SK-N-SH treated with all-trans-retinoic acid at 6 μM for 48 hours (cell line): Measurements from ENCODE around the gene CFAP20DC.

Experiments used
- ARNTL ChIP-seq: fragments of 450-650 bp; formaldehyde crosslinking; IDR thresholded peaks from 2 replicates; pipeline ENCODE4 v1.5.0; 2020; ENCODE audit warnings: low read depth, mild to moderate bottlenecking, moderate library complexity, borderline replicate concordance
- BACH2 ChIP-seq: fragments of 250-450 bp; sonication (Bioruptor Pico); IDR thresholded peaks from 2 replicates; pipeline ENCODE4 v1.9.0; 2021; ENCODE audit warnings: mild to moderate bottlenecking, borderline replicate concordance
- CSRNP3 ChIP-seq: fragments of 250-450 bp; sonication (Bioruptor Pico); IDR thresholded peaks from 2 replicates; pipeline ENCODE4 v1.5.1; 2021; ENCODE audit warnings: mild to moderate bottlenecking, moderate library complexity
- ISL1 ChIP-seq: fragments of 250-450 bp; sonication (Bioruptor Pico); IDR thresholded peaks from 2 replicates; pipeline ENCODE4 v2.1.2; 2022; ENCODE audit warnings: mild to moderate bottlenecking, moderate library complexity
- OSR1 ChIP-seq: fragments of 250-450 bp; sonication (Bioruptor Pico); IDR thresholded peaks from 2 replicates; pipeline ENCODE4 v1.8.0; 2022; ENCODE audit warnings: moderate library complexity, mild to moderate bottlenecking, inconsistent platforms
- PATZ1 ChIP-seq: fragments of 250-450 bp; sonication (Bioruptor Pico); IDR thresholded peaks from 2 replicates; pipeline ENCODE4 v1.8.0; 2020; ENCODE audit warnings: mild to moderate bottlenecking, moderate library complexity, borderline replicate concordance
- POU6F1 ChIP-seq: fragments of 250-450 bp; sonication (Bioruptor Pico); IDR thresholded peaks from 2 replicates; pipeline ENCODE4 v1.8.0; 2021; ENCODE audit warnings: low read depth, mild to moderate bottlenecking, moderate library complexity, borderline replicate concordance
- PPARA ChIP-seq: fragments of 250-450 bp; sonication (Bioruptor Pico); IDR thresholded peaks from 2 replicates; pipeline ENCODE4 v1.5.0; 2020; ENCODE audit warnings: mild to moderate bottlenecking, borderline replicate concordance
- RARB ChIP-seq: fragments of 250-450 bp; sonication (Bioruptor Pico); IDR thresholded peaks from 2 replicates; pipeline ENCODE4 v1.8.0; 2021; ENCODE audit warnings: mild to moderate bottlenecking, moderate library complexity
- SNAI2 ChIP-seq: fragments of 250-450 bp; sonication (Bioruptor Pico); IDR thresholded peaks from 2 replicates; pipeline ENCODE4 v1.5.0; 2020; ENCODE audit warnings: mild to moderate bottlenecking, moderate library complexity
- ZFP30 ChIP-seq: fragments of 450-650 bp; formaldehyde crosslinking; IDR thresholded peaks from 2 replicates; pipeline ENCODE4 v1.5.0; 2022; ENCODE audit warnings: mild to moderate bottlenecking, moderate library complexity
- ZNF70 ChIP-seq: fragments of 450-650 bp; formaldehyde crosslinking; IDR thresholded peaks from 2 replicates; pipeline ENCODE4 v1.5.0; 2020; ENCODE audit warnings: mild to moderate bottlenecking, moderate library complexity

GRCh38 chr3:59069838-59070237 lies 20.0 kb upstream of the CFAP20DC start:
- TF ChIP-seq PATZ1 (CRISPR knock-in tag): no peak
- no peak for TF ChIP-seq ZNF70
- no peak for TF ChIP-seq SNAI2 (CRISPR knock-in tag)
- TF ChIP-seq BACH2 (CRISPR knock-in tag): no peak
- no peak for TF ChIP-seq RARB (CRISPR knock-in tag)
- TF ChIP-seq ARNTL (CRISPR knock-in tag): no peak
- TF ChIP-seq PPARA (CRISPR knock-in tag): no peak
- no peak for TF ChIP-seq ISL1
- TF ChIP-seq OSR1 (CRISPR knock-in tag): no peak
- TF ChIP-seq CSRNP3 (CRISPR knock-in tag): no peak
- no peak for TF ChIP-seq POU6F1 (CRISPR knock-in tag)
- no peak for TF ChIP-seq ZFP30 (CRISPR knock-in tag)
